NK-92 (cell line): ENCODE measurements around the gene NBL1.

Source experiments
- DNase-seq: peaks from one replicate; lab custom pipeline; 2025; ENCODE audit not compliant: unreplicated experiment; lab: John Stamatoyannopoulos, UW

Gene NBL1, protein sequence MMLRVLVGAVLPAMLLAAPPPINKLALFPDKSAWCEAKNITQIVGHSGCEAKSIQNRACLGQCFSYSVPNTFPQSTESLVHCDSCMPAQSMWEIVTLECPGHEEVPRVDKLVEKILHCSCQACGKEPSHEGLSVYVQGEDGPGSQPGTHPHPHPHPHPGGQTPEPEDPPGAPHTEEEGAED

DNA sequence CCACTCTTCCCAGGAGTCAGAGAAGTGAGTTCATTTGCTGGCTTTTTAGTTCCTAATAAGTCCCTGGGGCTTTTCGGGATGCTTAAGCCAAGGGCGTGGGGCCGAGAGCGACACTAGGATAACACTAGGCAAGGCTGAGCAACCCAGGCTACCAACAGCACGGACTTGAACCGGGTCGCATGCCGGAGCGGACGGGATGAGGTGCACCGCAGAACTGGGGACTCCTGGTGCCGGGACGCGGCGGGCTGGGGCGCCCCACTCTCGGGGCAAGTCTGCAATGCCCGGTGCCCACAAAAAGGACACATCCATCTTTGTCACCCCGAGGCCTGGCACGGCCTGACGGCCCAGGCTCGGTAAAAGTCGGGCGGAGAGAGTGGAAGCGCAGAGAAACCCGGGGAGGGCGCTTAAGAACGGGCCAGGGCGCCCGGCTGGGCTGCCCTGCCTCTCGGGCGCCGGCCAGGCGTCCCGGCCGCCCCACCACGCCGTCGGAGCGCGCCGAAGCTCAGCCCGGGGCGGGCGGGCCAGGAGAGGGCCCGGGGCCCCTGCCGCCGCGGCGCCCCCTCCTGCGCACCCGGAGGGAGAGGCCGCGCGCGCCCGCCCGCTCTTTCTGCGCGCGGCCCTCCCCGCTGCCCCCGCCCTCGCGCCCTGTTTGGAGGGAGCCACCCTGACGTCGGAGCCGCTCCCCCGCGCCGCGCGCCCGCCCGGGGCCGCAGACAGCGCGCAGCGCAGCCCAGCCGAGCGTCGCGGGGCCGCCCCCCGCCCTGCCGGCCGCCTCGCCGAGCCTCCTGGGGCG is at the start of gene NBL1:
Gene NBL1 (plus strand): TSS at position 710 of the 793 bp plus-strand sequence. CDS start 10,720 bp downstream, outside the sequence.
- DNase-seq: no peak

DNA sequence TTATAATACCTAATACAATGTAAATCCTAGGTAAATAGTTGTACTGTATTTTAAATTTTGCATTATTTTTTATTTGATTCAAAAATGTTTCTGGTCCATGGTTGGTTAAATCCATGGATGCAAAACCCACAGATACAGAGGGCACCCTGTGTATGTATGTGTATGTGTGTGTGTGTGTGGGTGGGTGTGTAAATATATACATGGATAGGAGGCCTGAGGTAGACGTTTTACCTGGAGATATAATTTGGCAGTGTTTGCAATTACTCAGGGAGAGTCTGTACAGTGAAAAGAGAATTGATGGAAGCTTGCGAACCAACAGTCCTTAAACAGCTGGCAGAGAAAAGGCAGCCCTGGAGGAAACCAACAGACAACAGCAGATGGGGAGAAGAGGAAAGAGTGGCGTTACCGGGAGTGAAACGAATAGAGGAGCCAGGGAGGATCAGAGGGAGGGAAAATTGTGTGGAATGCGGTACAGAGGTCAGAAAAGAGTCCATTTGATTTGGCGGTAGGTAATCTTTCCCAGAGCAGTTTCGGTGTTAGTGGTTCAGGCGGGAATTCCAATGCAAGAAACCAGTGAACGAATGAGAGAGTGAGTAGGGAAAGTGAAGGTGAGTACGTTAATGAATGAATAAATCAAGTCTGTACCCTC is 47.9 kb upstream of the NBL1 start:
- DNase-seq: no peak

DNA sequence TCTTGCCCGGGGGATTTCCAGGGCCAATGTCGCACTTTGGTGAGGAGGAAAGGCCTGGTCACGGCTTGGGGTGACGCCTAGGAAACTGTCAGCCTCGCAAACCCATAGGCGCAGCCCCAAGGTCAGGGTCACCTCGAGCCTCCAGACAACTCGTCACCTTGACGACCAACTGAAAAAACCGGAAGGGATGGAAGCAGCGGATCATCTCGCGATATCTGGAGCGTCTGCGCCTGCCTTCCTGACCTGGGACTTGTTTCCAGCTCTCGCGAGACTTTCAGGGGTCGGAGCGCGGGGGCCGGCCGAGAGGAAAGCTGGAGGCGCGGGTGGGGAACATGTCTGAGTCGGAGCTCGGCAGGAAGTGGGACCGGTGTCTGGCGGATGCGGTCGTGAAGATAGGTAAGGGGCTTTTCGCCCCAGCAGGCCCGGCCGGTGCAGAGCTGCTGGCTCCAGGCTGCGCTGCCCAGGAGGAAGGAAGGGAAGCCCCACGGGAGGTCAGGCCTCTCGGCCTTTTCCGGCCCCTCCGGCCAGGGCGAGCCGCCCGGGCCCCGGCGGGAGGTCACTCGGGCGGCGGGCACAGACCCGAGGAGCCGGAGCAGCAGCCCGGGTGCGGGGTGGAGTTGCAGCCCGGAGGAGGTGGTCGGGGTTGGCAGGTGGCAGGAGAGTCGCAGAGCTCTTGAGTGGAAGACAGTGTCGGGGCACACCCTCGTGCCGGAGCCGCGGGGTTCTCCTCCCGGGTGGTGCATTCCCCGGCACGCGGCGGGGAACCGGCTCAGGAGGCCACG is 47.2 kb upstream of the NBL1 start:
- peak; percentile 67 for DNase-seq

DNA sequence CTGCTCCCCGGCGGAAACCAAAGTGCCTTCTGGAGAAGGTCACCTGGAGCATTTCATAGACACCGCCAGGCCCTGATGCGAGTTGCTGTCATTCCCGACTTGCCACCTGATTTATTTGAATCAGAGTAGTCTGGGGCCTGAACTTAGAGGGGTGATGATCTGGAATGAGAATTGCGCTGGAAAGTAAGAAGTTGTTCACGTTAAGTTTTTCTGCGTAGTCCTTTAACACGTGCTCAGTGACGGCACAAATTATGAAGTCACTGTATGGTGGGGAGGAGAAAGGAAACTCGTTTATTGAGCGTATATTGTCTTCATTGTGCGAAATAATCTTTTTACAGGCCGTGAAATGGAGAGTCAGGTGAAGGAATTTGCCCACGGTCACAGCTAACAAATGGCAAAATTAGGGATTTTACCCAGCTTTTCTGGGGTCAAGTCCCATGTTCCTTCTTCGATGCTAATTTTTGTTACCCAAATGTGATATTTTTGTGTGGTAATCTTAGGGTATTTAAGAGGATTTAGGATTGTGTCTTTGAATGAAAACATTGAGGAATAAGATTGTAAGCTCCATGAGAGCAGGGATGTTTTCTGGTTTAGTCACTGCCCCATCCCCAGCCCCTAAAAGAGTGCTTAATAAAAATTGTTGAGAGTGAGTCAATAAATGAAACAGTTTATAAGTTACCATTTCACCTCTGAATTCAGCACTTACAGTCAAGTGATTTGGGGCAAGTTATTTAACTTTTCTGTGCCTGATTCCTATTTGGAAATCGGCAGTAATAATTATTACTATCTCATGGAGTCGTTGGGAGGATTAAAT is 46.4 kb upstream of the NBL1 start:
- DNase-seq: no peak

DNA sequence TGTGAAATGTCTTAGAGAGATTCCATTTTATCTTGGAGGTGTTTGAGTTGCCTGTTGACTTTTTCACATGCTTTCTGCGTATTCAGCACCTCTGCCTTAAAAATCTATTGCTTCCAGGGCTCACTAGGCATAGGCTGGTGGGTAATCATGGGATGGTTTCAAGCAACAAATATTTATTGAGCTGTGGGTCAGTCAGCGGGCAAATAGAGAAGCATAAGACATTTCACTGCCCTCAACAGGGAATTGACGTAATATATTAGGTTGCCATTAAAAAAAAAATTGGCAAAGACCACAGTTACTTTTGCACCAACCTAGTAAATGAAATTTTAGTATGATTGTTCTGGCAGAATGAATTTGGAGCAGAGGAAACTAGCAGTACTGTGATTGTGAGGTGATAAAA is 44.3 kb upstream of the NBL1 start:
- DNase-seq: no peak

DNA sequence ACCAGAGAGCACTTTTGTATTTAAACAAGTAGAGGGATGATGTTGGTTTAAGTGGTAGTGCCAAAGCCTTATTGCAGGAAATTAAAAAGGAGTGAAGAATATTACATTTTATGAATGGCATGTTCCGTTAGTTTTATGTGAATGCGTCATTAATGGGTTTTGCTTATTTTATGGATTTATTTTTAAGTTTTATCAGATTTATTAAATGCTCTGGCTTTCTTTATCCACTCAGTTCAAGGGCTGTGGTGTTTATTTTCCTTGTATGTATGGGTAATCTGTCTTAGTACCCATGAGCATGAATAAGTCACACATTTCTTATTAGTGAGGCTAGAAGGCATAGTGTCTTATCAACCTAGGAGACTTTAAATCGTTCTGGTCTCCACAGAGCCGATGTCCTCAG is 41.6 kb upstream of the NBL1 start:
- no peak for DNase-seq

DNA sequence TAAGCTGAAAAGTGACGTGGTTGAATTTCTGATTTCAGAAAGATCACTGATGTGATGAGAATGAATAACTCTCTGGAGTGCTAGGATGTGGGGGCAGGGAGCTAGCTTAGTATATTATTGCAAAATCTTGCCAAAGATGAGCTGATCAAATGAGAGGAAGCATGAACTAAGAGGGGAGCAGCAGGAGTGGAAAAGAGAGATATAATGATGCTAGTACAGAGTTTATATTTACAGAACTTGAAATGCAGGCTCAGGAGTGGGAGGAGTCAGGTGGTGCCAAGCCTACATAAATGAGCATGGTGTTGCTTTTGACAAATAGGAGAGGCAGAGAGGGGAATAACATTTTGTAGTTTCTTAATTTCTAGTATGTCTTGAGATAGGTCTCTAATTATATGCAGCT is 38.1 kb upstream of the NBL1 start:
- no peak for DNase-seq

DNA sequence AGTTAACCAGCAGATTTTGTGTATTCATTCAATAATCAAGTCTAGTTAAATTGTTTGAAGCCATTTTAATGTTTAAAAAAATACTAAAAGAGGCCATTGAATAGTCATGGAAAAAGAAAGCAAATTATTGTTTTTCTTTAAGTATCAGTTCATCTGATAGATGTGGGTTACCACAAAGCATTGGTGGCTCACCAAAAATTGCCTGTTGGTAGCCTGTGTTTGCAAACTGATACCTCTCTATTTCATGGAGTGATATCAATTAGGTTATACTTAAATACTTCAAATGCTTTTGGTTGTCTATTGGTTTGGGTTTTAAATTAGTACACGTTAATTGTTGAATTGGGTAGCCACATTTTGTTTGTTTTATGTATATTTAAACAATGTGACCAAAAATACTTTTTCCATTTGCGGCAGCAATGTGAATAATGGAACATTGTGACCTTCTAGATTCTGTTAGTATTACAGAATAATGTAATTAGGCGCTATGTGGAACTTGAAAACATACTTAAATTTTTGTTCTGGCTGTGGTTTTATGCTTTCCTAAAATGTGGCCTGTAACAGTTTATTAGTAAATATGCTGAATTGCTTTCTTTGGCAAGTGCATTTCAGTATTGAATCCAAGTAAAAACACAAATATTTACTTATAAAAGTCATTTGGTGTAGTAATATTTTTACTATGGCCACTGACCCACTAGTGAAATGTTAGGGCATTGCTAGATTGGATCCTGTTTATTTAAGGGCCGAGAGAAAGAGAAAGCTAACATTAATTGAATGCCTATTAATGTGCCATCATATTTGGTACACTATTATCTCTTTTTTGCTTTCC is 37.1 kb upstream of the NBL1 start:
- no peak for DNase-seq

DNA sequence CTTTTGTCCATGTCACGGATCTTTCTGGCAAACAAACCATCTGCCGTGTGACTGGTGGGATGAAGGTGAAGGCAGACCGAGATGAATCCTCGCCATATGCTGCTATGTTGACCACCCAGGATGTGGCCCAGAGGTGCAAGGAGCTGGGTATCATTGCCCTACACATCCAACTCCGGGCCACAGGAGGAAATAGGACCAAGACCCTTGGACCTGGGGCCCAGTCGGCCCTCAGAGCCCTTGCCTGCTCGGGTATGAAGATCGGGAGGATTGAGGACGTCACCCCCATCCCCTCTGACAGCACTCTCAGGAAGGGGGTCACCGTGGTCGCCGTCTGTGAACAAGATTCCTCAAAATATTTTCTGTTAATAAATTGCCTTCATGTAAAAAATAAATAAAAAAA is 35.9 kb upstream of the NBL1 start:
- no peak for DNase-seq

DNA sequence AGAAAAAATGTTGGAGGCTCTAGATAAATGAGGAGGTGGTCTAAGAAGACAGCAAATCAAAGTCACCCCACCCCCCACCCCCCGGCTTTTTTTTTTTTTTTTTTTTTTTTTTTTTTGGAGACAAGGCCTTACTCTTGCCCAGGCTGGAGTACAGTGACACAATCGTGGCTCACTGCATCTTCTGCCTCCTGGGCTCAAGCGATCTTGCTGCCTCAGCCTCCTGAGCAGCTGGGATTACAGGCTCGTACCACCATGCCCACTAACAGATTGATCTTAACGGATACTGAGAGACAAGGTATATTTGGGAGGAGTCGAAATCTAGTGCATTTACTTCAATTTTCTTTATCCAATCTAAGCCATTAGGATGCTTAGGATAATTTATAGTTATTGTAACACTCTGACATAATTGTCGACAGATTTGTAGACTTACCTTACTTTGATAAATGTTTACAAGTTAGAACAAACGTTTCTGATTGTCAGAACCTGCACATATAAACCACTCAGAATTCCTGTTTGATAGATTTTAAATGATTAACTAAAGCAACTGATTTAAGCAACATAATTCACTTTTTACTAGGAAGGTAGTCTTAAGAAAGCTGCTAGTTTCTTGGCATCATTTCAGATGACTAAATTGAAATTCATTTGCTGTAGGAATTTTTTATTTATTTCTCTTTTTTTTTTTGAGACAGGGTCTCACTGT is 33.7 kb upstream of the NBL1 start:
- DNase-seq: no peak

DNA sequence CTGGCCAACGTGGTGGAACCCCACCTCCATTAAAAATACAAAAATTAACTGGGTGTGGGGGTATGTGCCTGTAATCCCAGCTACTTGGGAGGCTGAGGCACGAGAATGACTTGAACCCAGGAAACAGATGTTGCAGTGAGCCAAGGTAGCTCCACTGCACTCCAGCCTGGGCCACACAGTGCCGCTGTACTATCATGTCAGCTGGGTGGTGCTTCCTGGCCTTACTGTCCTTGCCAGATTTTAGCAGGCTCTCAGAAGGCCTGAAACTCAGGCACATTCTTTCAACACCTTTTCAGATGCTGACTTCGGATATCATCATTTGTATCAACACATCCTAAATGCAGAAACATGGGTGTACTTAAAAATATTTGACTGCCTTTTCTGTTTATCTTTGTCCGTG is 31.6 kb upstream of the NBL1 start:
- no peak for DNase-seq

DNA sequence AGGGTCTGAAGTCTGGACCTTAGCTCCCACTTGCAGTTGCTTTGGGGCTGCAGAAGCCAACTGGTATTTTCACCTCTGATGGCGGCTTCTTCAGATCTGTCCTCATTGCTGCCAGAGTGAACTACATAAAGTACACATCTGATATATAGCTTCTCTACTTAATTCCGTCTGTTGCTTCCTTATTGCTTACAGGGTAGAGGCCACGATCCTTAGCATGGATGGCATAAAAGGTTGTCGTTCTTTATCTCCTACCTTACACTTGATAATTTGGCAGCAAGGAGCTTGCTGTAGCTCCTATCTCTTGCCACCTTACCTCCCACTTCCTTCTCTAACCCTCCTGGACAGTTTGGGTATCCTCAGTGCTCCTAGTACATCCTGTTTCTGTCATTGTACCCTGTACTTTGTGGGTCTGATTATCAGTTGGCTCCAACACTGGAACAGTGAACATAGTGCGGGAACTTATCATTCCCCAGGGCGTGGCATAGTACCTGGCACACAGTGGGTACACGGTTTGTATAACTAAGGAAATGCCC is 30.9 kb upstream of the NBL1 start:
- no peak for DNase-seq

DNA sequence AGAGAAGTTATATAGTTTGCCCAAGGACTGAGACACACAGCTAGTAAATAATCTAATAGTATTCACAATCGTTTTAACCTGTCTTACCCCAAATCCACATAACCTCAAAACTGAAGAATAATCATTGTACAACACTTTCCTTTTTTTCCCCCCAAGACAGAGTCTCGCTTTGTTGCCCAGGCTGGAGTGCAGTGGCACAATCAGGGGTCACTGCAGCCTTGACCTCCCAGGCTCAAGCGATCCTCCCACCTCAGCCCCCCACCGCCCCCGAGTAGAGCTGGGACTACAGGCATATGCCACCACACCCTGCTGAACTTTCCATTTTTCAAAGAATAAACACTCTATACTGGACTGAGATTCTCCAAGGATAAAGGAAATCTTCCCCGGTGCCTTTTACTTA is 28.7 kb upstream of the NBL1 start:
- no peak for DNase-seq

DNA sequence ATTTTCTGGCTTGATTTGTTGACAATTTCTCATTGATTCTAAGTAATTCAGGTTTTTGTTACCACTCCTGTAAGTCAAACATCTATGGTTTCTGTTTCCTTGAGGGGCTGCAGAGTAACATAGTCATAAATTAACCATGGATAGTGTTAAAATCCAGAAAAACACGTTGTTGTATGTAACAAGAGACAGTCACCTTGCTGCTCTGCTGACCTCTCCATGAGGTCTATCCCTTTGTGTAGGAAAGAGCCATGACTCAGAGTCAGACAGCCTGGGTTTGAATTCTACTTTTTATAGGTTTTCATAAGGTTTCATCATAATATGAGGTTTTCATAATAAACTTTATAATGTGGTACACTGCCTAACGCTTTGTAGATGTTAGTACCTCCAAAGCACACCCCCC is 27.6 kb upstream of the NBL1 start:
- no peak for DNase-seq

DNA sequence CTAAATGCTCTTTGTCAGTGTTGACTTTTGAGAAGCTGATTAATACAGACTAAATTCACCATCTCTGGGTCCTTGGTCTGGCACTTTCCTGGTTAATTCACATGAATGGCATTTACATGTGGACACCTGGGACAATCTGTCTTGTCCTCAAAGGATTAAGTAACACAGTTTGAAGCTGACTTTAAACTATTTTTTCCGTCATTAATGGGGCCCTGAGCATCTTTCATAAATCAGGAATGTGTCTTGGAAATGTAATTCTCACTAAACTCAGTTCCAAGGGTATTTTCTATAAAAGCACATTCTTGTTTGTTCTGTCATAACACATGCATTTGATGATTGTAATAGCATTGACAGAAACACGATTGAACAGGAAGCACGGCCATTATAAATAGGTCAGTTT is 26.7 kb upstream of the NBL1 start:
- DNase-seq: no peak

DNA sequence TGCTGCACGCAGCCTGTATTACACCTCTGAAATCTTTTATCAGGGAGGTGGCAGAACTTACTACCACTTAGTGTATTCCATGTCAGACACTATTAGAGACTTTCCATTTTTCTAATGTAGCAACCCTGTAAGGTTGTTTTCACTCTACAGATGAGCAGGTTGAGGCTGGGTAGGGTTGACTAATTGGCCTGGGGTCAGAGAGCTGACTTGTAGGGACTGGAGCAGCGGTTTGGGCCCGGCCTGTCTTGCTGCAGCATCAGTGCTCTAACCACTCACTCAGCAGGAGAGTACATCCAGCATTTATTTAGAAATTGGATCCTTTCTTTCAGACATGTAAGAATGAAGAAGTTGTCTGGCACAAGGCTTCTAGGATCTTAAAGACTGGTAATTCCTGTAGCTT is 25.7 kb upstream of the NBL1 start:
- no peak for DNase-seq

DNA sequence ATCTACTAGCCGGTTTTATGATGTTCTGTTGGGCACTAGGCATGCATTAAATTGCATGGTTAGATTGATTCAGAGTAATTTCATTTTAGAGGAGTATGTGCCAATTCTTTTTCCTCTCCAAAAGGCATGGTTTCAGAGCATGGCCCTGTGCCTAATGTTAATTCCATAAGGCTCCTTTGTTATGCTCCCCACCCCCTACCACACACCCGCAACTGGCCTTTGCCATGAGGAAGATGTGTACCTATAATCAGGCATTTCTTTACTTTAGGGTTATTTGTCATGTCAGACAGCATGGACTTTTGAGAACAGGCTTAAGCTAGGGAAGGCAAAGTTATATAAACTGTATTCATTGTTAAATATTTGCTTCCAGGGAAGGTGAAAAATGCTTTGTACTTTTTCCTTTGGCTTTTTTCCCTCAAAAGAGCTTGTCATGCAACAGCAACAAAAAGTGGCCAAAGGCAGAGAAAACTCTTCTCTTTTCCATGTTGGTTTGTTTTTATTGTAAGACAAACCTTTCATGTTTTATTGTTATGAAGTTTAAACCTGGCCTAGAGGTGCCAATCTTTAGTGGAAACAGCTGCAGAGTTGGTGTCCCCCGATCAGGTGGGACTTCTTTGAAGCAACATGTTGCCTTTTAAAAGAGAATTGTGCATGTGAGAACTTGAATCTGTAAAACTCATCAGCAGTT is 24.3 kb upstream of the NBL1 start:
- no peak for DNase-seq

DNA sequence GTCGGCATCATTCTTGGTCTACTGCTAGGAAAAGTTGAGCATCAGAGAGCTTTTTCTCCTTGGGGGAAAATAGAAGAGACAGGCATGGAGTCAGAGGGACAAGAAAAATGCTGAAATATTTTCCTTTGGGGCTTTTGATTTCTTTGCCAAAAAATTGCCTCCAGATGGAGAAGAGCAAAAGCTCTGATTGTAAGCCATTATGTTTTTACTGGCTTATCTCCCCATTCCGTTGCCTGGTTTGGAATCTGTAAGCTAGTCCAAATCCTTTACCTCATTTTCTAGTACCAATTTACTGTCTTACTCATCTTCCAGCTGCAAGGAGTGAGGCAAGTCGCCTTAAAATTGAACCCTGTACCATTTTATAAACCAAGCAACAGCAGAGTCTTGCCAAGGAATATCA is 23.3 kb upstream of the NBL1 start:
- DNase-seq: no peak
